ENCODE measurements around the gene FOXL2. TPM values are rescaled to one million over a fixed set of nuclear protein-coding genes. Genes with fewer than 3 reads are reported as not detected.

The FOXL2 gene
- total RNA-seq, 1 donor from 2014 or later: not detected

DNA sequence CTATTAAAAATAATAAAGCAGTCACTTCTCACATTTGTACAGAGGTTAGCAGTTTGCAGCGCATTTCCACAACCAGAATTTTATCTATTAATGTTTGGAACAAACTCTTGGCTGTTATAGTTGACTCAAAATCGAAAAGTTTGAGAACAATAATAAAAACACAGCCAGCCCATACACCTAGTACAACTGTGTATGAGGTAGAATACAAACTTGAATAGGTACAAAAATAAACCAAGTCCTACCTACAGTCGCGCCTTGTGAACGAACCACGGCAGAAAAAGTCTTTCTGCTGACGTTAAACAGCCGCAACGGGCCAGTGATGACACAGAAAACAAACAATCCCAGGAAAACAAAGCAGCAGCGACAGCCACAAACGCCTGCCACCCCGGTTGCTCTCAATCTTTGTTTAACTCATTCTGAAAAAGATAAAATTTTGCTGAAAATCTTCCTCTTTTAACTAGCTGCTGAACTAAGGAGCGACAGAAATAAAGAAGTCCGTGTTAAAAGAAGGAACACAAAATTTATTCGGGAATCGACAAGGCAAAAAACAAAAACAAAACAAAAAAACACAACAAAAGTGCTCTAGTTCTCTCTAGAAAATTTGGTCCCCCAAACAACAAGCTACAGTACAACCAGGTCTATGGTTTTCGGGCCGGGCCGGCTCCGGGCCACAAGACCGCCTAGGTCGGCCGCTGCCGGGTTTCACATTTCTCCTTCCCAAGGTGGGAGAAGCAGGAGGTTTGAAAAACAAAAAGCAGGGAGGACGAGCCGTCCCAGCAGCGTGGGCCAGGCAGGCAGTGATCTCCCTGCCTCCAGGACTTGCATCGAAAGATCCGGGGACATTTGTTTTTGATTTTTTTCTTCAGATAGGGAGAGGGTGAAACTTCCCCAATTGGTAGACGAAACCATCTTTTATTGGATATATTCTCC, 2.9 kb downstream of the FOXL2 start:
- Mint-ChIP-seq H3K9me3 (ENCODE audit: unreplicated experiment) (peaks cover 17% of the 10 kb centered on the region), H3K4me1 (ENCODE audit: low read depth, unreplicated experiment) (peaks cover 2% of the 10 kb centered on the region), H3K36me3 (ENCODE audit: unreplicated experiment) (peaks cover 3% of the 10 kb centered on the region), H3K4me3 (ENCODE audit: unreplicated experiment) (peak overlapping the region; percentile 57), H3K27me3 (ENCODE audit: unreplicated experiment) (peaks cover 37% of the 10 kb centered on the region), H3K27ac (ENCODE audit: unreplicated experiment) (peak overlapping the region; percentile 62)
- TF ChIP-seq, protein P1, sequence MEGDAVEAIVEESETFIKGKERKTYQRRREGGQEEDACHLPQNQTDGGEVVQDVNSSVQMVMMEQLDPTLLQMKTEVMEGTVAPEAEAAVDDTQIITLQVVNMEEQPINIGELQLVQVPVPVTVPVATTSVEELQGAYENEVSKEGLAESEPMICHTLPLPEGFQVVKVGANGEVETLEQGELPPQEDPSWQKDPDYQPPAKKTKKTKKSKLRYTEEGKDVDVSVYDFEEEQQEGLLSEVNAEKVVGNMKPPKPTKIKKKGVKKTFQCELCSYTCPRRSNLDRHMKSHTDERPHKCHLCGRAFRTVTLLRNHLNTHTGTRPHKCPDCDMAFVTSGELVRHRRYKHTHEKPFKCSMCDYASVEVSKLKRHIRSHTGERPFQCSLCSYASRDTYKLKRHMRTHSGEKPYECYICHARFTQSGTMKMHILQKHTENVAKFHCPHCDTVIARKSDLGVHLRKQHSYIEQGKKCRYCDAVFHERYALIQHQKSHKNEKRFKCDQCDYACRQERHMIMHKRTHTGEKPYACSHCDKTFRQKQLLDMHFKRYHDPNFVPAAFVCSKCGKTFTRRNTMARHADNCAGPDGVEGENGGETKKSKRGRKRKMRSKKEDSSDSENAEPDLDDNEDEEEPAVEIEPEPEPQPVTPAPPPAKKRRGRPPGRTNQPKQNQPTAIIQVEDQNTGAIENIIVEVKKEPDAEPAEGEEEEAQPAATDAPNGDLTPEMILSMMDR (IDR thresholded peaks at IDR 0.05; ENCODE audit: partially characterized antibody, unreplicated experiment): no peak
- DNase-seq: no peak

DNA sequence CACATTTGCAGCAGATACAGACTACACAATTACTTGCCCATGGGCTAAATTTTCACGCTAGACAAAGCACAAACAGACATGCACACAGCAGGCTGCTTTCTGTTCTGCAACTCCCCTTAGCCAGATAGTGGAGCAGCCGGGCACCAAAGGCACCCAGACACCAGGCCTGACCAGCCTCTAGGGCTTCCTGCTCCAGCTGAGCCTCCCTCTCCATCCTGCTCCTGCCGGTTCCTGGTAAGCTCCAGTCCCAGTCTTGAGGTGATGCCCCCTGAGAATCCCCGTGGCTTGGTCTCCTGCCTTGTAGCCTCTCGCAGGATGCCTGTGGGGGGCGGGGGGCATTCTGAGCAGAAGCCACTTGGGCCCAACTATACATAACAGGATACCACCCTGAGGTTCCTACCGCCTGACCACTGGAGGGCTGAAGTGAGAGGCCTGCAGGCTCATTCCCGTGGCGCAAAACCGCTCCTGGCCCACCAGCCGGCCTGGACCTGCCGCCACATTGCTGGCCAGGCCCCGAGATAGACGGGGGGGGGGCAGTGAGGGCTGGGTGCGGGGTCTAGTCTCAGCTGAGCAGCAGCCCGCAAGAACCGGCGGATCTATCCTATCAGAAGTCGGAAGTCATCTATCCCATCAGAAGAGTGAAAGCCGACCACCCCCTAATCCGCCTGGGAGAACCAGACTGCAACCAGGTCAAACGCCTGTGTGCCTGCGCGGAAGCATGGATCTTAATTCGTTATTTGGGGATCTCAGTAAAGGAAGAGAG, 3.9 kb downstream of the FOXL2 start:
- DNase-seq: peak; percentile 37
- peaks cover 2% of the 10 kb centered on the region for H3K4me1 Mint-ChIP-seq (ENCODE audit: low read depth, unreplicated experiment)
- H3K27me3 Mint-ChIP-seq (ENCODE audit: unreplicated experiment): peaks cover 35% of the 10 kb centered on the region
- H3K27ac Mint-ChIP-seq (ENCODE audit: unreplicated experiment): no peak overlapping the region
- H3K9me3 Mint-ChIP-seq (ENCODE audit: unreplicated experiment): peaks cover 14% of the 10 kb centered on the region
- peaks cover 1% of the 10 kb centered on the region for H3K36me3 Mint-ChIP-seq (ENCODE audit: unreplicated experiment)
- H3K4me3 Mint-ChIP-seq (ENCODE audit: unreplicated experiment): no peak overlapping the region
- TF ChIP-seq, protein P1 (IDR thresholded peaks at IDR 0.05; ENCODE audit: partially characterized antibody, unreplicated experiment): no peak

DNA sequence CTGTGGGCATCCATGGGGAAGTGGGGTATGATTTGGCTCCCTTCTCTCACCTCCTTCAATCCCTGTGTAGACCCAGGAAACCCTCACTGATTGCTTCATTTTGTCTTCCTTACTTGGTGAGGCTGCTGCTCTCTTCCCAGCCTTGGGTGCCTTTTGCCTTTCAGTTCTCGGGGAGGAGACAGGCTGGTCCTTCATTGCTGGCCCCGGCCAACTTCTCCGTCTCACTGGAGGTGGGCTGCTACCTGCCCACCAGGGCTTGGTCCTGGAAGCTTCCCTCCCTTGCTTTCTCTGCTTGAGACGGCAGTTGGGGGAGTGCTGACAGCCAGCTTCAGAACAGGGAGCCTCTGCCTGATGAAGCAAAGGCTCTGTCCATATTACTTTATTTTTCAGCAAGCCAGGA, 4.7 kb downstream of the FOXL2 start:
- TF ChIP-seq, protein P1 (IDR thresholded peaks at IDR 0.05; ENCODE audit: partially characterized antibody, unreplicated experiment): no peak
- no peak overlapping the region for H3K27ac Mint-ChIP-seq (ENCODE audit: unreplicated experiment)
- H3K4me1 Mint-ChIP-seq (ENCODE audit: low read depth, unreplicated experiment): peaks cover 2% of the 10 kb centered on the region
- H3K4me3 Mint-ChIP-seq (ENCODE audit: unreplicated experiment): no peak overlapping the region
- peaks cover 10% of the 10 kb centered on the region for H3K9me3 Mint-ChIP-seq (ENCODE audit: unreplicated experiment)
- H3K36me3 Mint-ChIP-seq (ENCODE audit: unreplicated experiment): no peaks in the 10 kb centered on the region
- no peak for DNase-seq
- peaks cover 30% of the 10 kb centered on the region for H3K27me3 Mint-ChIP-seq (ENCODE audit: unreplicated experiment)

DNA sequence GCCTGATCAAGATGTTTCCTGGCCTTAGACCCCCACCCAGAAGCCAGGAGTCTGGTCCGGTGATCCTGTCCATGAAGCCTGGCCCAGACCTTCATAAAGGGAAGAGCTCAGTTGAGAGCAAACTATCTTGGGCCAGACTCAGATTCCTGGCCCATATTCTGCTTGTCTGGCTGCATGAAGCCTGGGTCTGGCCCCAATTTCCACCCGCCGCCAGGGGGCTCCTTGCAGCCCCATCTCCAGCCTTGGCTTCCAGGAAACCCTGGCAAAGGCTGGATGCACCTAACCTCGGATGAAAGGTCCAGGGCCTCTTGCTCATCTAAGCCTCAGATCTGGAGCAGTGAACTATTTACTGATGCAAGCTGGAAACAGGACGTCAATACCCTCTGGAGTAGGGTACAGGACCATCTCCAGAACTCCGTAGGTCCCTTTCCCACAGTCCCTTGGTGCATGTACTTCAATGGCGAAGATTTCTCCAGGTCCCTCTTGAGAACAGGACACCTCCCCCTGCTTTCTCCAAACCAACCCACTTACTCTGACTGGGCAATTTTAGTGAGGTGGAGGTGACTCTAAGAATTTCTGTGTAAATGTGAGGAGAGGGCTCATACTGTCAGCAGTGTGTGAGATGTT, 5.6 kb downstream of the FOXL2 start:
- Mint-ChIP-seq H3K9me3 (ENCODE audit: unreplicated experiment) (peaks cover 10% of the 10 kb centered on the region), H3K4me3 (ENCODE audit: unreplicated experiment) (no peak overlapping the region), H3K4me1 (ENCODE audit: low read depth, unreplicated experiment) (peaks cover 2% of the 10 kb centered on the region), H3K27ac (ENCODE audit: unreplicated experiment) (no peak overlapping the region), H3K27me3 (ENCODE audit: unreplicated experiment) (peaks cover 32% of the 10 kb centered on the region), H3K36me3 (ENCODE audit: unreplicated experiment) (no peaks in the 10 kb centered on the region)
- DNase-seq: peak; percentile 76
- TF ChIP-seq, protein P1 (IDR thresholded peaks at IDR 0.05; ENCODE audit: partially characterized antibody, unreplicated experiment): peak; percentile 77

All from glutamatergic neuron (in vitro differentiated cells).